Measurements from ENCODE around the gene BACH2. TPM values are rescaled to one million over a fixed set of nuclear protein-coding genes. Genes with fewer than 3 reads are reported as not detected.

Gene BACH2
- total RNA-seq, 1 donor: 0.27 TPM

GRCh38 chr6:89980353-89980752 lies 316.3 kb downstream of the BACH2 start:
- H3K4me3 ChIP-seq (ENCODE audit: low read depth, low read length): no peak overlapping the region
- no peak for DNase-seq (ENCODE audit: low read depth)
- no peak for TF ChIP-seq CTCF (IDR thresholded peaks at IDR 0.05; ENCODE audit: insufficient read depth, low read length)

GRCh38 chr6:89979481-89980119 lies 317.0 kb downstream of the BACH2 start:
- TF ChIP-seq CTCF (IDR thresholded peaks at IDR 0.05; ENCODE audit: insufficient read depth, low read length): no peak
- H3K4me3 ChIP-seq (ENCODE audit: low read depth, low read length): no peak overlapping the region
- DNase-seq (ENCODE audit: low read depth): no peak

- DNase-seq (ENCODE audit: low read depth): no peak
- no peak for TF ChIP-seq CTCF (IDR thresholded peaks at IDR 0.05; ENCODE audit: insufficient read depth, low read length)
- H3K4me3 ChIP-seq (ENCODE audit: low read depth, low read length): no peak overlapping the region
These were observed 317.9 kb downstream of the BACH2 start for GRCh38 chr6:89978749-89979145.

GRCh38 chr6:89977808-89978748 lies 318.6 kb downstream of the BACH2 start:
- DNase-seq (ENCODE audit: low read depth): peak; percentile 37
- no peak overlapping the region for H3K4me3 ChIP-seq (ENCODE audit: low read depth, low read length)
- TF ChIP-seq CTCF (IDR thresholded peaks at IDR 0.05; ENCODE audit: insufficient read depth, low read length): no peak

GRCh38 chr6:89976694-89977020 lies 320.0 kb downstream of the BACH2 start:
- no peak overlapping the region for H3K4me3 ChIP-seq (ENCODE audit: low read depth, low read length)
- no peak for DNase-seq (ENCODE audit: low read depth)
- TF ChIP-seq CTCF (IDR thresholded peaks at IDR 0.05; ENCODE audit: insufficient read depth, low read length): no peak

- no peak for DNase-seq (ENCODE audit: low read depth)
- no peak overlapping the region for H3K4me3 ChIP-seq (ENCODE audit: low read depth, low read length)
- TF ChIP-seq CTCF (IDR thresholded peaks at IDR 0.05; ENCODE audit: insufficient read depth, low read length): no peak
These were observed 320.5 kb downstream of the BACH2 start for GRCh38 chr6:89975991-89976693.
